HL-60/S4 treated with retinoic acid at 250 ng/mL for 4 days and 3 days (cell line): ENCODE data around the gene SMARCA1.

Source experiments
- in situ Hi-C: fragments of 300-500 bp; cut with MboI; formaldehyde crosslinking; loops from 2 replicates; pipeline ENCODE4 v1.7.0; 2022; ENCODE audit warnings: low sequenced_read_pairs

Gene SMARCA1

DNA sequence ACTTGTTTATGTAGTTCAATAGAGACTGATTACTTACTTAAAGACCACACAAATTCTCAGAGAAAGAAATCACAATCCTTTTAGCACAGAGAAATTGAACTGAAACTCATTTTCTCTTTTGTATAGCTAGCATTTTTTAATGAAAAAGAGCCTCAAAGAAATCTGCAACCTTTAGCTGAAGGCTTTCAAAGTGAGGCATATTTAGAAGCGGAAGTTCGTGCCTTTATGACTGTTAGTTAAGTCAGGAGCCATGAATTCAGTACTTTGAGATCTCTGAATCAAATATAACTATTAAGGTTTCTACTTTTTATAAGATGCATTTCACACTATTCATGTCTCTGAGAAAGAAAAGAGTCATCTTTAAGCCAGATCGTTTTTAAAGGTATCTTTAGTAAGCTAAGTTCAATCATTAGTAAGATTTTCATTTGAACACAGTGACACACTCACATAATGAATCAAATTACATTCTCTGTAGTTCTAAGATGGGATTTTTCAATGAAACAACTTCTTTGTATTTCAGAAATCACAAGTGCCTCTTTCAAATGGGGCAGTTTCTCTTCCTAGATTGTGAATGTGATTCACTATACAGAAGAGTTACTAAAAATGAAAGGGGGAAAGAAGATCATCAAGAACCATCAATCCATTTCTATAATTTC, 61.4 kb downstream of the SMARCA1 start:
- in situ Hi-C loops, result no loop called here

- in situ Hi-C loops, result no loop called here
These were observed 70.8 kb downstream of the SMARCA1 start for GRCh38 chrX:129452523-129452922.

DNA sequence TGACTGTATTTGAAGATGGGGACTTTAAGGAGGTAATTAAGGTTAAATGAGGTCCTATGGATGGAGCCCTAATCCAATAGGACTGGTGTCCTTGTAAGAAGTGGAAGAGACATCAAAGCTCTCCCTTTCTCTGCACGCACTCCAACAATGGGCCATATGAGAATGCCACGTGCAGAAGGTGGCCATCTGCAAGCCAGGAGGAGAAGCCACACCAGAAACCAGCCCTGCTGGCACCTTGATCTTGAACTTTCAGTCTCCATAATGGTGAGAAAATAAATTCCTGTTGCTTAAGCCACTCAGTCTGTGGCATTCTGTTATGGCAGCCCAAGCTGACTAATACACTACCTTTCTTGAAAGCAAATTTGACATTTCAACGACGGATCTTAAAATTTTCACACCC, 73.2 kb downstream of the SMARCA1 start:
- in situ Hi-C loops, result no loop called here

DNA sequence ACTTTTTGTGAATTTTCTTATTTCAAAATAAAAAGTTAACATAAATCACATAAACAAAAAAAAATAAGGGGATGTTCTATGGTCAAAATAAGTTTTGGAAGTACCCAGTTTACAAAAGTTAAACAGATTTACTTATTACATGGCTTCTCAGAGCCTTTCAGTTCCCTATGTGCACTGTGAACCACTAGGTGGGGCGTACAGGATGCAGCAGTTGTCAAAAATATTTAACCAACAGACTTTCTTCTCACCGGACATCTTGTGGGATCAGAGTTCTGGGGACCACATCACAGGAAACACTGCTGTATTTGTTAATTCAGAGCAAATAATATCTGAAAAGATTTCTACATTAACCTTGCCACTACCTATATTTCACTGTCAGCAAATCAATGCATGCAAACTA, 74.1 kb downstream of the SMARCA1 start:
- in situ Hi-C loops, result no loop called here

- in situ Hi-C loops, result no loop called here
These were observed 77.9 kb downstream of the SMARCA1 start for GRCh38 chrX:129445436-129445835.

DNA sequence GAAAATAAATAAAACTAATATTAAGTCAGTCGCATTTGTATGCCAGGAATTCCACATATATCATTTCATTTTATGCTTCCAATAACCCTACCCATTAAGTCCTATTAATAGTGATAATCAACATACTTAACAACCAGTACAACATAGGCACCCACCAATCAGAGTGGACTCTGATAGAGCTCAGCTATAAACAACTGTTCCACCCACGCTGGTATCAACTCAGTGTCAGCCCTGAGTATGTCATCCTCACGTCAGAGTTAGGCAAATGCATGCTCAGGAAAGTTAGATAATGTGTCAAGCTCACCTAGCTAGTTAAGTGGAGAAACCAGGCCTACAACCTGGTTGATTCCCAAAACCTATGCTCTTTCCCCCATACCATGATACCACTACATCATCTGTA, 89.3 kb downstream of the SMARCA1 start:
- in situ Hi-C loops, result no loop called here

DNA sequence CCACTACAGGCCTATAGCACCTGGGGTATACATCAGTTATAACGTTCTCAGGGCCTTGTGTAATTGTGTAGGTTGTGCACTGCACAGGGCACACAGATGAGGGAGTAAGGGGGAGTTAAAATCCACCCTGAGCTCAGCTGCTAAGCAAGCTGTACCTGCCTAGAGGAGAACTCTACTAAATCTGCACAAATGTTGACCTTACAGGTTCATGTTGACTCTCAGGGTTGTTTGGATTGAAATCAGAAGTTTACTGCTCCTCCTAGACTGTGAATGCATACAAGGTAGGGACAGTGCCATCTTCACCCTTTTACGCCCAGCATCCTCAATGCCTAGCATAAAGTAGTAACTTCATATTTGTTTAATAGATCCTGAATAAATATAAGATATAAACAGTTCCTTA, 89.8 kb downstream of the SMARCA1 start:
- in situ Hi-C loops, result no loop called here

GRCh38 chrX:129427267-129427666, 96.0 kb downstream of the SMARCA1 start:
- in situ Hi-C loops, result no loop called here

DNA sequence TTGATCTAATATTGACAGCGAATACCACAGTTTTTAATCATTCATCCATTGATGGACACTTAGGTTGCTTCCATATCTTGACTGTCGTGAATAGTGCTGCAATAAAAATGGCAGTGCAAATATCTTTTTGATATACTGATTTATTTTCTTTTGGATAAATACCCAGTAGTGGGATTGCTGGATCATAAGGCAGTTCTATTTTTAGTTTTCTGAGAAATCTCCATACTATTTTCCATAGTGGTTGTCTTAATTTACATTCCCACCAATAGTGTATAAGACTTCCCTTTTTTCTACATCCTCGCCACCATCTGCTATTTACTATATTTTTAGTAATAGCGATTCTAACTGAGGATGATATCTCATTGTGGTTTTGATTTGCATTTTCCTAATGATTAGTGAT, 100.1 kb downstream of the SMARCA1 start:
- in situ Hi-C loops, result no loop called here

DNA sequence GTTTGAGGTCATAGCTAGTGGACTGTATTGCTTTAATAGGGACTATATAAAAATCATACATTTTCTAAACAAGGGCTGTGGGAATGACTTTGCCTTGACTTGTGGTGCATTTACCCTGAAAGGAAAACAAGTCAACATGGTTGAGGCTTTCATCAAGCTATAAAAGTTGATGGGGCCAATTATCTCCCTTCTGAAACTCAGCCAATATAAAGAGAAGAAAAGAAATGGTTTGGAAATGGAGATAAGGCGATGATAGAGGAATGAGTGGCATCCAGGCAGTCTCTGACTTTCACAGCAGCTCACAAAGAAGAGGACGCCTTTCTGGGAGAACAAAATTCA, 118.7 kb downstream of the SMARCA1 start:
- in situ Hi-C loops, result no loop called here

GRCh38 chrX:129403974-129404669, 119.2 kb downstream of the SMARCA1 start:
- in situ Hi-C loops, result no loop called here
